ENCODE results near the gene IL17RE. TPM values are rescaled to one million over a fixed set of nuclear protein-coding genes. Genes with fewer than 3 reads are reported as not detected.
"Not testable (repeated sequence)": the region's sequence is repeated elsewhere in the genome, so short reads cannot be mapped to it uniquely, and the experiment has no call there.

Gene IL17RE
- total RNA-seq, 4 donors from 2014 or later, result 49.2 to 116 (median 77.8) TPM

- no peak for DNase-seq (ENCODE audit: low spot score in 2 of 2)
- H3K27ac ChIP-seq, result no peak overlapping the region
- peaks cover 28% of the 10 kb centered on the region for H3K4me1 ChIP-seq
- H3K4me3 ChIP-seq, result no peak overlapping the region
- peaks cover 5% of the 10 kb centered on the region for H3K36me3 ChIP-seq
- 88% methylated on average over 5 of the region's 5 CpGs for WGBS
- TF ChIP-seq POLR2AphosphoS5 (IDR thresholded peaks at IDR 0.05) (no peak), CTCF (IDR thresholded peaks at IDR 0.05) (no peak), POLR2A (IDR thresholded peaks at IDR 0.05) (no peak), EP300 (IDR thresholded peaks at IDR 0.05) (no peak)
- no peaks in the 10 kb centered on the region for H3K27me3 ChIP-seq
- H3K9me3 ChIP-seq, result no peaks in the 10 kb centered on the region
Measured at GRCh38 chr3:9935966-9936510, 33.4 kb downstream of the IL17RE start.

DNA sequence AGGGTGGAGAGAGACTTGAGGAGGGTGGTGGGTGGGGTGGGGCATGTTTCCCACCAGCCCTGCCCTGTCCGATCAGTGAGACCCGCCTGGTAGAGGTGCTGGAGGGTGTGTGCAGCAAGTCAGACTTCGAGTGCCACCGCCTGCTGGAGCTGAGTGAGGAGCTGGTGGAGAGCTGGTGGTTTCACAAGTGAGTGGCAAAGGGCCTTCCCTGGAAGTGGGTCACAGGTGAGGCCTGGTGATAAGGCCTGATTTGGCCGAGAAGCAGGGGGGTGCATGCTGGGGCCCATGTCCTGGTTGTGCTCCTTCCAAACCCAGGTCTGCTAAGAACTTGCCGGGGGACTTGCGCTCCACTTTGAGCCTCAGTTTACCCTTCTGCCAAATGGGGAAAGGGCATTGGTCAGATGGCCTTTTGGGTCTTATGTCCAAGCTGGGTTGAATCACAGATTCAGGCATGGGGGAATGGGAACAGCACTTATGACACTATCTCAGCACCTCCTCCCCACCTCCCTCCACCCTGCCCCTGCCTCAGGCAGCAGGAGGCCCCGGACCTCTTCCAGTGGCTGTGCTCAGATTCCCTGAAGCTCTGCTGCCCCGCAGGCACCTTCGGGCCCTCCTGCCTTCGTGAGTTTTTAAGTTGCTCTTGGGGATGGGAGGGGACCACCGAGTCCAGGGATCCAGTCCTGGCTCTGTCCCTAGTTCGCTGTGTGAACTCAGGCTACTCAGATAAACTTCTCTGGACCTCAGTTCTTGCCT lies 35.0 kb downstream of the IL17RE start:
- no peak for DNase-seq (ENCODE audit: low spot score in 2 of 2)
- no peak for TF ChIP-seq POLR2A (IDR thresholded peaks at IDR 0.05)
- TF ChIP-seq POLR2AphosphoS5 (IDR thresholded peaks at IDR 0.05), result no peak
- no peak for TF ChIP-seq EP300 (IDR thresholded peaks at IDR 0.05)
- TF ChIP-seq CTCF (IDR thresholded peaks at IDR 0.05), result no peak
- H3K9me3 ChIP-seq, result no peaks in the 10 kb centered on the region
- H3K4me1 ChIP-seq, result peaks cover 24% of the 10 kb centered on the region
- no peak overlapping the region for H3K4me3 ChIP-seq
- H3K27me3 ChIP-seq, result no peaks in the 10 kb centered on the region
- peaks cover 5% of the 10 kb centered on the region for H3K36me3 ChIP-seq
- 93% methylated on average over 9 of the region's 13 CpGs for WGBS
- H3K27ac ChIP-seq, result no peak overlapping the region

- H3K4me1 ChIP-seq, result peaks cover 16% of the 10 kb centered on the region
Measured at GRCh38 chr3:9938966-9939365, 36.3 kb downstream of the IL17RE start.

GRCh38 chr3:9939906-9940305 lies 37.3 kb downstream of the IL17RE start:
- not testable (repeated sequence) for H3K4me1 ChIP-seq; H3K27ac ChIP-seq; DNase-seq (ENCODE audit: low spot score in 2 of 2); H3K9me3 ChIP-seq; H3K4me3 ChIP-seq; H3K27me3 ChIP-seq
- H3K36me3 ChIP-seq, result peaks cover 14% of the 10 kb centered on the region
- 100% methylated on average over 1 of the region's 32 CpGs for WGBS

More at GRCh38 chr3:9938966-9939365, 36.3 kb downstream of the IL17RE start:
- TF ChIP-seq POLR2AphosphoS5 (IDR thresholded peaks at IDR 0.05), result no peak
- no peak for TF ChIP-seq CTCF (IDR thresholded peaks at IDR 0.05)
- TF ChIP-seq POLR2A (IDR thresholded peaks at IDR 0.05), result no peak
- TF ChIP-seq EP300 (IDR thresholded peaks at IDR 0.05), result no peak
- Histone ChIP-seq H3K4me3 (no peak overlapping the region), H3K27ac (no peak overlapping the region), H3K9me3 (no peaks in the 10 kb centered on the region), H3K27me3 (no peaks in the 10 kb centered on the region), H3K36me3 (peaks cover 10% of the 10 kb centered on the region)
- WGBS, result 95% methylated on average over 2 of the region's 2 CpGs
- no peak for DNase-seq (ENCODE audit: low spot score in 2 of 2)

- H3K36me3 ChIP-seq, result peaks cover 14% of the 10 kb centered on the region
- no peak overlapping the region for H3K4me3 ChIP-seq
- TF ChIP-seq CTCF (IDR thresholded peaks at IDR 0.05), result no peak
- TF ChIP-seq EP300 (IDR thresholded peaks at IDR 0.05), result no peak
- no peak for TF ChIP-seq POLR2AphosphoS5 (IDR thresholded peaks at IDR 0.05)
- no peak for TF ChIP-seq POLR2A (IDR thresholded peaks at IDR 0.05)
- 97% methylated on average over 10 of the region's 10 CpGs for WGBS
- no peaks in the 10 kb centered on the region for H3K27me3 ChIP-seq
- no peak for DNase-seq (ENCODE audit: low spot score in 2 of 2)
- H3K9me3 ChIP-seq, result no peaks in the 10 kb centered on the region
- no peak overlapping the region for H3K27ac ChIP-seq
- peaks cover under 1% of the 10 kb centered on the region for H3K4me1 ChIP-seq
Measured at GRCh38 chr3:9940746-9941145, 38.1 kb downstream of the IL17RE start.
